HCT116 (cell line): ENCODE results near the gene KHDC4.

Experiments used
- CBX3 ChIP-seq: IDR thresholded peaks from 2 replicates; pipeline ENCODE4 v1.6.1; 2012; ENCODE audit warnings: low read depth
- EZH2 ChIP-seq: fragments of 200-600 bp; sonication (generic); IDR thresholded peaks from 2 replicates; pipeline ENCODE4 v1.6.1; 2017; ENCODE audit warnings: antibody characterized with exemption, mixed run types
- SIN3A ChIP-seq: IDR thresholded peaks from 2 replicates; pipeline ENCODE4 v1.6.1; 2012; ENCODE audit warnings: low read depth
- SP1 ChIP-seq: IDR thresholded peaks from 2 replicates; pipeline ENCODE4 v1.6.1; 2012; ENCODE audit warnings: low read depth
- TCF7L2 ChIP-seq: IDR thresholded peaks from 2 replicates; pipeline ENCODE4 v1.7.0; 2011; ENCODE audit warnings: borderline replicate concordance, inconsistent platforms; ENCODE audit not compliant: insufficient read depth, insufficient read length; ENCODE audit errors: extremely low read depth
- YY1 ChIP-seq: IDR thresholded peaks from 2 replicates; pipeline ENCODE4 v1.6.1; 2011; ENCODE audit warnings: low read length, low read depth, moderate library complexity, mild to moderate bottlenecking; ENCODE audit not compliant: insufficient replicate concordance; ENCODE audit errors: extremely low read depth
- TF ChIP-seq, protein P1 (sequence below), 3 experiments: fragments of 200-600 bp in 1 of 3; sonication (generic) in 1 of 3; IDR thresholded peaks in 2 of 3; conservative IDR thresholded peaks in 1 of 3; 2 replicates each; pipeline ENCODE4 v1.5.1; 2012 to 2017; ENCODE audit warnings: low read depth in 2 of 3, low read length in 2 of 3, antibody characterized with exemption in 1 of 3, borderline replicate concordance in 1 of 3, control low read depth in 1 of 3, mild to moderate bottlenecking in 1 of 3, mixed read lengths in 1 of 3, mixed run types in 1 of 3, moderate library complexity in 1 of 3; ENCODE audit not compliant: insufficient read depth in 1 of 3
- TF ChIP-seq, protein P2 (sequence below): IDR thresholded peaks from 2 replicates; pipeline ENCODE4 v1.6.1; 2012

DNA sequence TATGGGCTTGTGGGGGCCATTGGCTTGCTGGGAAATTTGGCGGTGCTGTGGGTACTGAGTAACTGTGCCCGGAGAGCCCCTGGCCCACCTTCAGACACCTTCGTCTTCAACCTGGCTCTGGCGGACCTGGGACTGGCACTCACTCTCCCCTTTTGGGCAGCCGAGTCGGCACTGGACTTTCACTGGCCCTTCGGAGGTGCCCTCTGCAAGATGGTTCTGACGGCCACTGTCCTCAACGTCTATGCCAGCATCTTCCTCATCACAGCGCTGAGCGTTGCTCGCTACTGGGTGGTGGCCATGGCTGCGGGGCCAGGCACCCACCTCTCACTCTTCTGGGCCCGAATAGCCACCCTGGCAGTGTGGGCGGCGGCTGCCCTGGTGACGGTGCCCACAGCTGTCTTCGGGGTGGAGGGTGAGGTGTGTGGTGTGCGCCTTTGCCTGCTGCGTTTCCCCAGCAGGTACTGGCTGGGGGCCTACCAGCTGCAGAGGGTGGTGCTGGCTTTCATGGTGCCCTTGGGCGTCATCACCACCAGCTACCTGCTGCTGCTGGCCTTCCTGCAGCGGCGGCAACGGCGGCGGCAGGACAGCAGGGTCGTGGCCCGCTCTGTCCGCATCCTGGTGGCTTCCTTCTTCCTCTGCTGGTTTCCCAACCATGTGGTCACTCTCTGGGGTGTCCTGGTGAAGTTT lies 7.8 kb upstream of the KHDC4 start:
- TF ChIP-seq YY1 (no peak), EZH2 (no peak), TCF7L2 (no peak), CBX3 (no peak), SP1 (no peak), SIN3A (no peak)
- TF ChIP-seq, protein P1, sequence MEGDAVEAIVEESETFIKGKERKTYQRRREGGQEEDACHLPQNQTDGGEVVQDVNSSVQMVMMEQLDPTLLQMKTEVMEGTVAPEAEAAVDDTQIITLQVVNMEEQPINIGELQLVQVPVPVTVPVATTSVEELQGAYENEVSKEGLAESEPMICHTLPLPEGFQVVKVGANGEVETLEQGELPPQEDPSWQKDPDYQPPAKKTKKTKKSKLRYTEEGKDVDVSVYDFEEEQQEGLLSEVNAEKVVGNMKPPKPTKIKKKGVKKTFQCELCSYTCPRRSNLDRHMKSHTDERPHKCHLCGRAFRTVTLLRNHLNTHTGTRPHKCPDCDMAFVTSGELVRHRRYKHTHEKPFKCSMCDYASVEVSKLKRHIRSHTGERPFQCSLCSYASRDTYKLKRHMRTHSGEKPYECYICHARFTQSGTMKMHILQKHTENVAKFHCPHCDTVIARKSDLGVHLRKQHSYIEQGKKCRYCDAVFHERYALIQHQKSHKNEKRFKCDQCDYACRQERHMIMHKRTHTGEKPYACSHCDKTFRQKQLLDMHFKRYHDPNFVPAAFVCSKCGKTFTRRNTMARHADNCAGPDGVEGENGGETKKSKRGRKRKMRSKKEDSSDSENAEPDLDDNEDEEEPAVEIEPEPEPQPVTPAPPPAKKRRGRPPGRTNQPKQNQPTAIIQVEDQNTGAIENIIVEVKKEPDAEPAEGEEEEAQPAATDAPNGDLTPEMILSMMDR (IDR thresholded peaks at IDR 0.05 in 2 of 3, conservative IDR thresholded peaks at IDR 0.05 in 1 of 3; ENCODE audit: borderline replicate concordance in 1 of 3, insufficient read depth in 1 of 3, low read depth in 2 of 3, low read length in 2 of 3) = no peak
- TF ChIP-seq, protein P2, sequence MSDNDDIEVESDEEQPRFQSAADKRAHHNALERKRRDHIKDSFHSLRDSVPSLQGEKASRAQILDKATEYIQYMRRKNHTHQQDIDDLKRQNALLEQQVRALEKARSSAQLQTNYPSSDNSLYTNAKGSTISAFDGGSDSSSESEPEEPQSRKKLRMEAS = no peak
